Measurements from ENCODE around the gene APRT.

Gene APRT

DNA sequence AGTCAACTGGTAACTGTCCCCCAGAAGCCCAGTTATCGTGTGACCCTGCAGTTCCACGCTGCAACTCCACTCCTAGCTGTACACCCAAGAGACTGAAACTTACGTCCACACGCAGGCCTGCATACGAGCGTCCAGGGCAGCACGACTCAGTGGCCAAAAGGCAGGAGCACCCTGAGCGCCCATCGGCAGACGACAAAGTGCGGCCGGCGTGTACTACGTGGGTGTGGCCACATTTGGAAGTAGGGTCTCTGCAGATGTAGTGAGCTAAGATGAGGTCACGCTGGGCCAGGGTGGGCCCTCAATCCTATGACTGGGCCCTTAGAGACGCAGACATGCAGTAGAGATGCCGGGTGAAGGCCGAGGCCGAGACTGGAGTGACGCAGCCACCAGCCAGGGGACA, 31.5 kb upstream of the APRT start:
- no peak overlapping the region for H3K4me3 ChIP-seq (ENCODE audit: low read length)
- DNase-seq (ENCODE audit: low read depth, low spot score), result no peak

DNA sequence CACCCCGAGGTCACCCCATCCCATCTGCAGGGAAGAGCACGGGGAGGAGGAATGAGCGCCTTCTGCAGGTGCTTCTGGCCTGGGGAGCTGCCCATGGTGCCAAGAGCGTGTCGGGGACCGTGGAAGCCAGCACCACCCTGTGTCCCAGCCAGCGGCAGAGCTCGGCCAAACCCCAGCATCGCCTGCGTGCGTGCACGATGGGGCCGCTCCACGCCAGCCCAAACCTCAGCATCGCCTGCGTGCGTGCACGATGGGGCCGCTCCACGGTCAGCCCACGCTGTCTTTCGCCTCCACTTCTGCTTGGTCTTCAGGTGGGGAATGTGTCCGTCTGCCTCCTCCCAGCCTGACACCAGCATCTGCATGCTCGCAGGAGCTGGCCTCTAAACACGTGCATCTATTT, 31.1 kb upstream of the APRT start:
- no peak for DNase-seq (ENCODE audit: low read depth, low spot score)
- no peak overlapping the region for H3K4me3 ChIP-seq (ENCODE audit: low read length)

DNA sequence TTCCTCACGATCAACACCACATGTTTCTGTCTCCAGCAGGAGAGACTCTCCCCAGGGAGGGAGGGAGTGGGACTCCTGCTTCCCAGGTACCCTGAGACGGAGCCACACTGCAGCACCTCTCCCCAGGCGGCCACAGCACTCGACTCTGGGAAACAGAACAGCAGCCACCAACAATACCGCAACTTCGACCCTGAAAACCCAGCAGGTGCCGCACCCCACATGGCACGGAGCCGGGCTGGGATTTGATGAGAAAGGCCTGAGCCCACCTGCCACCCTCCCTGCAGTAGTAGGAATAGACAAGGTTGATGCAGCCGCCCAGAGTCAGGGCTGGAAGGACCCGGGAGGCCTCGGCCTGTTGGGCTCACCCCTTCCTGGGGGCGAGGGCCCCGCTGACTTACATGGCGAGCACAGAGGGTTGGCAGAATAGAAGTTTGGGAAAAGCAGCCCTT, 30.6 kb upstream of the APRT start:
- H3K4me3 ChIP-seq (ENCODE audit: low read length), result no peak overlapping the region
- no peak for DNase-seq (ENCODE audit: low read depth, low spot score)

DNA sequence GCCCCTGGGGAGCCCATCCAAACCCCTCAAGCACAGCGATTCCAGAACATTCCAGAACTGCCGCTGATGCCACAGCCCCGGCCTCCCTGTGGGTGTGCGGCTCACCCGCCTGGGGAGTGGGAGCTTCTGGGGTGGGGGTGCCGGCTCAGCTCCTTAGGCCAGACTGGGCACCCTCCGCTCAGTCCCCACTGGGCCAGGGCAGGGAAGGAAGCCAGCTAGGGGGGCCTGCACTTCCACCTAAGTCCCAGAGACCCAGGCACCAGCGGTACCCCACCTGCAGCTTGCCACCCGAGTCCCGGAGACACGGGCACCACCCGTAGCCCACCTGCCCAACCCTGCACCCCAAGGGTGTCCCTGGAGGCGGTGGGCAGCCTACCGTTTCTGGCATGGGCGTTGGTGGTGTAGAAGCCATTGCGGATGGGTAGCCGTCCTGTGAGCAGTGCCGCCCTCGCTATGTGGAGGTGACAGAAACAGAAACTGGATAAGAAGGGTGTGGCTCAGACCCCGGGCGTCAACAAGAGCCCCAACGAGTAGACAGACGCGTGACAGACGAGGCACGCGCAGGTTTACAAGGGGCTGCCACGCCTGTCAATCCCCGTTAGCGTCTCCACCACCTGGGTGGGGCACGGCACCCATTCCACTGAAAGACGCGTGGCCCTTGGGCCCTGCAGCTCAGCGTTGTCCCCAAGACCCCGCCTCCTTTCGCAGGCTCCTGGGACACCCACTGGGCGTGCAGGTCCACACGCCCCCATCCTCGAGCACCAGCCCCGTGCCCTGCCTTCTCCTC, 30.0 kb upstream of the APRT start:
- no peak overlapping the region for H3K4me3 ChIP-seq (ENCODE audit: low read length)
- DNase-seq (ENCODE audit: low read depth, low spot score), result no peak

DNA sequence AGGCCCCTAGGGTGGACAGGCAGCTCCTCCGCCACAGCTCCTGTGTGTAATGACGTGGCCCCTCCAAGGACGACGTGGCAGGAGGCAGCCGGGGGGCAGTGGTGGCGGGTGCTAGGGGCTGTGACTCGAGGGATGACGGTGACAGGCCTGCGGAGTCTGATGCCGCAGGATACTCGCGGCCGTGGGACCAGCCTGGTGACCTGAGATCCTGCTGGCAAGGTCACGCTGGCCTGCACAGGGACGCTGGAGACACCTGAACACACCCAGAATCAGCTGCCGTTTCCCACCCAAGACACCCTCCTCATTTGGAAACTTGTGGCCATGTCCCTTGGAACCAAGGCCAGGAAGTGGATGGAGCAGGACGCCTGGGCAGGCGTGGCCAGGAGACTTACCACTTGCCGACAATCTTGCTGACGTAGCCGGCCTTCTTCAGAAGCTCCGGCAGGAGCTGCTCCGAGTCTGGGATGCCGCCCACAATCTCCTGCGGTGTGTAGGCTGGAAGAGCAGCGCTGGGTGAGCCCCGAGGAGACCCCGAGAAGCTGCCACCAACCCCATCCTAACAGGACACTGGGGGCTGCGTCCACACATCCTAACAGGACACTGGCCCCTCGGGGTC, 29.0 kb upstream of the APRT start:
- DNase-seq (ENCODE audit: low read depth, low spot score), result no peak
- H3K4me3 ChIP-seq (ENCODE audit: low read length), result no peak overlapping the region

DNA sequence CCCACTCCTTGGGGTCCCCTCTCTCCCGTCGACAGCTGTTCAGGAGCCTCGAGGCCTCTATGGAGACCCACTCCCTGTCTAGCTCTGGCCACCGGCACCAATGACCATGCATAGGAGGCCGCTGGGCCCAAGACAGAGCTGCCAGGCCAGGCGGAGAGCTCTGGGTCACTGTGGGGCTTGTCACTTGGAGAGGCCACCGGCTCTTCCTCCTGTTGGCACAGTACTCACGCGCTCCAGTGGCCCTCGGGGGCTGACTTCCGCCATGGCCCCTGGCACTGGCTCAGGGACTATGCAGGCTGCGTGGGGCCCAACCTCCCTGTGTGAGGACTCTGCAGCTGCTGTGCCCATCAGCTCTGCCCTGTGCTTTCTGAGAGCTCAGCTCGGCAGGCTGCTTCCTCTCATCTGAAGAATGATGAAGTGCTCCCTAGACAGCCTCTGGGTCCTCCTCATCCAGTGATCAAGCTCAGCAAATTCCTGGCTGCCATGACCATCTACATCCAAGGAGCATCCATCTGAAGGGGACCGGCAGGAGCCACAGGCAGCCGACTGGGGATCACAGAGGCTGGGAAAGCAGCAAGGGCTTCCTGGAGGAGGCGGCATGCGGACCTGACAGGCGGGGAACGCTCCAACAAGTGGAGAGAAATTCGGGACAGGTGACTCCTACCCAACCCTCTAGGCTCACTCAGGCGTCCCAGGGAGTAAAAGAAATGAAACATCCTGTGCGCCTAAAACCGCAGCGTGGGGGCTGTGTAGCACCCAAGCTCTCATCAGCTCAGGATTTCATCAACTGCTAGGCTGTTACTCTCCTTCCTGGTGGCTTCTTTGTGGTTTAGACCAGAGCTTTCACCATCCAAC, 28.2 kb upstream of the APRT start:
- no peak for DNase-seq (ENCODE audit: low read depth, low spot score)
- H3K4me3 ChIP-seq (ENCODE audit: low read length), result no peak overlapping the region

DNA sequence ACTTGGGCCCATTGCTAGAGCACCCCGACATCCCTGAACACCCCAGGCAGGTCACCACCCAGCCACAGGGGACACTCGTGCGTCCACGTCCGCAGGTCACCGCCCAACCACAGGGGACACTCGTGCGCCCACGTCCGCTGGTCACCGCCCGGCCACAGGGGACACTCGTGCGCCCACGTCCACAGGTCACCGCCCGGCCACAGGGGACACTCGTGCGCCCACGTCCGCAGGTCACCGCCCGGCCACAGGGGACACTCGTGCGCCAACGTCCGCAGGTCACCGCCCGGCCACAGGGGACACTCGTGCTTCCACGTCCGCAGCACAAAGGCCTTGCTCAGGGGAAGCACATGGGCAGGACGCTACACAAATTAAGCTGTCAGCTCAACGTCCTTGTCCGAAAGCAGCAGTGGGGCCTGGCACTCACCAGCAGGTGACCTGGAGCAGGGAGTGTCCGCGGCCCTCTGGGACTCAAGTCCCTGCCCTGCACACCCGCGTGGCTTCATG, 27.4 kb upstream of the APRT start:
- no peak overlapping the region for H3K4me3 ChIP-seq (ENCODE audit: low read length)
- no peak for DNase-seq (ENCODE audit: low read depth, low spot score)

DNA sequence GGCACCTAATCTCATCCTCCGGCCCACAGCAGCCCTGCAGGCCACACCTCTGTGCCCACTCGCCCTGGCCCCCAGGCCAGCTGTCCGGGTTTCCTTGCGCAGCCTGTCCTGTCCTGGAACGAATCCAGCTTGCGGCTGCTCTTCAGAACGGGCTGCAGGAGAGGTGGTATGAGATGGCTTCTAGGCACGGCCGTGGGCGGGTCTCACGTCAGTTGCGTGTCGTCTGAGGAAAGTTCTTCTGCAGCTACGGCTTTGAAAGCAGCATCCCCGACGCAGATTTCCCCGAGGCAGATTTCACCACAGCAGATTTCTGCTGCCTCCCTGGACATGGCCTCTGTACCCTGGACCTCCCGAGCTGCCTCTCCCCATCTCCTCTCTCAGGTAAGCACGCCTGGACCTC, 26.8 kb upstream of the APRT start:
- no peak for DNase-seq (ENCODE audit: low read depth, low spot score)
- no peak overlapping the region for H3K4me3 ChIP-seq (ENCODE audit: low read length)

DNA sequence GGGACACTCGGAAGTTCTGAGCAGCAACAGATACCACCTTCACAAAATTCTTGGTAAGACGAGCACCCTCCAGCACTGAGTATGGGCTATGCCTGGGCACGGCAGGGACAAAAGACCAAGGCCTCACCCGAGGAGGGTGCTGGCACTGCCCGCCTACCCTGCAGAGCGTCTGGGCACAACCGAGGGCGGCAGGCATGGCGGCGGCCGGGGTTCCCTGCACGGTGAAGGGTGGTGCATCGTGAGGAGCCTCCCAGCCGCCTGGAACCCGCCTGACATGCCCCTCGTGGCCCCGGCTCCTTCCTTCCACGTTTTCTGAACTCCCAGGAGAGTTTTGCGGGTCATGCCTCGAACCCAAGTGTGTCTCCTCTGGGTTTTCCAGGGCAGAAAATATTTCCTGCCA, 26.1 kb upstream of the APRT start:
- DNase-seq (ENCODE audit: low read depth, low spot score), result no peak
- H3K4me3 ChIP-seq (ENCODE audit: low read length), result no peak overlapping the region

DNA sequence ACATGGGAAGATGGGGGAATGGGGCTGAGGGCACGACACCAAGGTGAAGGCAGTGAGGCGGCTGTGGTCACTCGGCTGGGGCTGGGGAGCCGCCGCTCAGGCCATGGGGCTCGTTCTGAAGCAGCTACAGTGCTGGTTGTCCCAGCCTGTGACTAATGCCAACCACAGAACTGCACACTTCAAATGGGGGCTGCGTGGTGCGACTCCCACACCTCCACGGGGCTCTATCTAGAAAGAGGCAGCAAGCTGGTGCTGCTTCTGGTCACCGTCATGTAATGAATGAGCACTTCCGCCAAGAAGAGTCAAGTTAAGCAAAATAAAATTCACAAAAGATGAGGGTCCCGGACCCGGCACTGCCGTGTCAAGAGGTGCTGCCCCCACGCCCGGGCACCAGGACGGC, 25.1 kb upstream of the APRT start:
- DNase-seq (ENCODE audit: low read depth, low spot score), result no peak
- no peak overlapping the region for H3K4me3 ChIP-seq (ENCODE audit: low read length)

DNA sequence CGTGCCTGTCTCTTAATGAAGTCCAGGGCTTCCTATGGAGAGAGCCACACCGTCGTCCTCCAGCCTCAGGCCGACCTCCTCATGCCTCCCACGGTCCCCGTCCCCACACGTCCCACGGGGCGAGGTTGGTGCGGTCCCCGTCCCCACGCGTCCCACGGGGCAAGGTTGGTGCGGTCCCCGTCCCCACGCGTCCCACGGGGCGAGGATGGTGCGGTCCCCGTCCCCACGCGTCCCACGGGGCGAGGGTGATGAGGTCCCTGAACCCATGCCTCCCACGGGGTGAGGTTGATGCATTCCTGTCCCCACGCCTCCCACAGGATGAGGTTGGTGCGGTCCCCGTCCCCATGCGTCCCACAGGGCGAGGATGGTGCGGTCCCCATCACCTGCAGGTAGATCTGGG, 24.1 kb upstream of the APRT start:
- DNase-seq (ENCODE audit: low read depth, low spot score), result no peak
- H3K4me3 ChIP-seq (ENCODE audit: low read length), result no peak overlapping the region

DNA sequence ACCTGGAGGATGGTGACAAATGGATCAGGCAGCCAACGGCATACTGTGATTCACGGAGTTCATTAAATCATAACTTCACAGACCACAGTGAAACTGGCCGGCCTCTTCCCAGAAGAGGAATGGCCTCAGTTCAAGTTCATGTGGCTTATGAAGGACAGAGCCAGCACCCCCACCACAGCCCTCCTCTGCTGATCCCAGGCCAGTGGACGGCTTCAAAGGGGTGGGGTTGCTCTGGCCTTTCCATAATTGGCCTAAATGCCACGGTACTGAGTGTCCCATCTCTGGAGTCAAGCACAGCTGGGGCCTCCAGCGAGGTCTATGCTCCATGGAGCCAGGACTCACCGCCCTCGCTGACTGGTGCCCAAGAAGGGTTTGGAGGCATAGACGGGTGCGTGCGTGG, 23.7 kb upstream of the APRT start:
- DNase-seq (ENCODE audit: low read depth, low spot score), result no peak
- no peak overlapping the region for H3K4me3 ChIP-seq (ENCODE audit: low read length)

DNA sequence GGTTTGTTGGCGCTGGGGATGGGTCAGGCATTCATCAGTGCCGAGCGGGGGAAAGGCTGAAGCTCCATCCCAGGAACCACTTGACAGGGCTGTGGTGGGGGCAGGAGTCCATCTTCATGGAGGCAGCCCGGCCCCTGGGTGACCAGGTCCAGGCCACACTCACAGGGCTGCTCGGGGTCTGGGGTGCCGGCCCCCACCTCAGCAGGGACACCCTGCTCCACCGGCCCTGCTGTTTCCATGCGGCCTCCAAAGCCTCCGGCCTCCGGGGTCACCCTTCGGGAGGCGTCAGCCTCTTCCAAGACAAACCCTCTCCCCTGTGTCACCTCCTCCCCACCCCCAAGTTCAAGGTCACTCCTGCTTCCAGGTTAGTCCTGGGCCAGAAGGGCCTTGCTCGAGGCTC, 22.9 kb upstream of the APRT start:
- no peak overlapping the region for H3K4me3 ChIP-seq (ENCODE audit: low read length)
- no peak for DNase-seq (ENCODE audit: low read depth, low spot score)

DNA sequence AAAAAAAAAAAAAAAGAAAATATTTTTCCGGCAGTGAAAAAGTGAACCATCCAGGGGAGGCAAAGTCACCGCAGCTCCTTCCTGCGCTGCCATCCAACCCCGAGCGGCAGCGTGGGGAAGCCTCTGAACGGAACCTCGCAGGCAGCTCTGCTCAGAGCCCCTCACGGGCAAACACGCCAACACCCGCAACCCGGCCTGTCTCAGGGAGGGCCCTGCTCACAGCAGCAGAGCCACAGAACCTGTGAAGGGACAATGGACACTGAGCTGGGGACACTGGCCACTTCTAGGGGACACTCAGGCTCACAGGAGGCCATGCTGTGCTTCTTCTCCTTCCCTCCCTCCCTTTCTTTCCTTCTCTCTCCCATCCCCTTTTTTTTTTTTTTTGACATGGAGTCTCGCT, 21.4 kb upstream of the APRT start:
- DNase-seq (ENCODE audit: low read depth, low spot score), result no peak
- no peak overlapping the region for H3K4me3 ChIP-seq (ENCODE audit: low read length)

DNA sequence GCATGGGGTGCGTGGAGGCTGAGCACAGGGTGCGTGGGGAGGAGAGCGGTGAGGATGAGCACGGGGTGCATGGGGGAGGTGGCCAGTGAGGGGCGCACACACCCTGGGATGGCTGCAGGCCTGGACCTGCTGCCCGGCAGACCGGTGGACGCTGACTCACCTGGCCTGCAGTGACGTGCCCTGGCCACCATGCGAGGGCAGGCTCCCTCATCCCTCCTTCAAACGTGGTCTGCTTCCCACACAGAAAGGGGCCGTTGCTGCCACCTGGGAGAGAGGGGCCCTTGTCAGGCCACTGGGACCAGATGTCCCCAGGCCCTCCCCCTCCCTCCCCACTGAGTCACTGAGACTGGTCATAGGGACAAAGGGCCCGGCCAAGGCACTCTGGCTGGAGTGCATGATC, 20.1 kb upstream of the APRT start:
- H3K4me3 ChIP-seq (ENCODE audit: low read length), result no peak overlapping the region
- DNase-seq (ENCODE audit: low read depth, low spot score), result no peak

DNA sequence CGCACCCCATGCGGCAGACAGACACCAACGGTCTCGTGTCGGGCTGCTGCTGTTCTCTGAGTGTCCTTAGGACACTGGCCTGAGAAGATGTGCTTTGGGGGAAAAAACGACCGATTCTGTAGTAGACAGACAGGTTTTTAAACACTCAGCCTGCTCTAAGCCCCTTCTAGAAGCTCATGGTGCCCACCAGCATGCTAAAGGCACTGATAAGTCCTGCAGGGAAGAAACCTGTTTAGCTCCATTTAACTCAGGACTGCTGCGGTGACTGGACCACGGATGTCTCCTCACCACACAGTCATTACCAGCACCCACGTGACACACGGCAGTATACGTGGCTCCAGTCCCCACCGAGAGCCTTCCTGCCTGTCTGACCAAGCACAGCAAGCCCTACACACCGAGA, 19.1 kb upstream of the APRT start:
- DNase-seq (ENCODE audit: low read depth, low spot score), result no peak

DNA sequence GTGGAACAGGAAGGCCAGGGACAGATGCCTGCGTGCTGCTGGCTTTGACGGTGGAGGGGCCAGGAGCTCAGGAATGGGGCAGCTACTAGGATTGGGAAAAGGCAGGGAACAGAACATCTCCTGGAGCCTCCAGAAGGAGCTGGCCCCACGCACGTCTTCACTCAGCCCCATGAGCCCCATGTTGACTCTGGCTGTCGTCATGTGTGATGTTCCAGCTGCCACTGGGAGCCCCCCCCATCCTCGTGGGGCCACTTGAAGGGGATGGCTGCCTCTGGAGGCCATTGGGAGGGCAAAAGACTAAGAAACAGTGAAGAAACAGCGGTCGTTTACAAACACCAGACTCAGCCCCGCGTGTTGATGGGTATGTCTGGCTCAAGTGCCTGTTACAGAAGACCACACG, 18.5 kb upstream of the APRT start:
- no peak overlapping the region for H3K4me3 ChIP-seq (ENCODE audit: low read length)
- no peak for DNase-seq (ENCODE audit: low read depth, low spot score)

More for the DNA sequence above, 19.1 kb upstream of the APRT start:
- H3K4me3 ChIP-seq (ENCODE audit: low read length), result no peak overlapping the region

DNA sequence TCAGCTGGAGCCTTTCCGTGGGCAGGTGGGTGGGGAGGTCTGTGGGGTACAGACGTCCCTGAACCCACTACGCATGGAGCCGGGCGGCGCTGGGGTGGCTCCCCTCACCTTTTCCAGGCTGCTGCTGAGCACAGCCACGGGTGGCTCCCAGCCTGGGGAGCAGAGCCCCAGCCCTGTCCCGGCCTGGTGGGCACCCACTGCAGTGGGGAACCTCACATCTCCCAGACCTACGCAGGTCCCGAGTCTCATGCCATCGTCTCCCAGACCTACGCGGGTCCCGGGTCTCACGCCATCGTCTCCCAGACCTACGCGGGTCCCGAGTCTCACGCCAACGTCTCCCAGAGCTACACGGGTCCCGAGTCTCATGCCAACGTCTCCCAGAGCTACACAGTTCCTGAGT, 17.0 kb upstream of the APRT start:
- H3K4me3 ChIP-seq (ENCODE audit: low read length), result no peak overlapping the region
- DNase-seq (ENCODE audit: low read depth, low spot score), result no peak

DNA sequence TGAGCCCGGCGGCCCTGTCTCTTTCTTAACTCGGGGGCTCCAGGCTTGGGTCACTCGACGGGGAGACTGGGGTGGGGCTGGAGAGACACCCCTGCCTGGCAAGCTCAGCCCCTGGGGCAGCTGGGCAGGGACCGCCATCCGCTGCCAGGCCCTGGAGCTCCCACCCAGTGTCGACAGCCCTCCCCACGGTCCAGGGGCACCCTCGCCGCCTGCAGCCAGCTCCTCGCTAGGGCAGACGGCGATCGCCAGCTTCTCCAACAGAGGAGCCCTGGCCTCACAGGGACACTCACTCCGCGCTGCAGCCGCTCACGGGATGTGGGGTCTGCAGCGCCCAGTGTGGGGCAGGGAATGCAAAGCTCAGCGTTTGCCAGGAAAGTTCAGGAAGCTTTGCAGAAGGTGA, 16.0 kb upstream of the APRT start:
- no peak for DNase-seq (ENCODE audit: low read depth, low spot score)
- H3K4me3 ChIP-seq (ENCODE audit: low read length), result no peak overlapping the region
